Measurements from ENCODE around the gene KCNQ1. TPM values are rescaled to one million over a fixed set of nuclear protein-coding genes. Genes with fewer than 3 reads are reported as not detected.

The KCNQ1 gene
- total and polyA plus RNA-seq, 7 experiments from 2014 or later = 14.7 to 46.4 (median 36.9) TPM

- H3K4me1 ChIP-seq (ENCODE audit: control insufficient read depth in 2 of 2, insufficient read depth in 2 of 2, low read length in 2 of 2) = no peaks in the 10 kb centered on the region
- ATAC-seq (no peak), DNase-seq (no peak)
- Mint-ChIP-seq H3K27ac (peak overlapping the region in 1 of 9 donors; percentile 63), H3K36me3 (no peaks in the 10 kb centered on the region), H3K4me1 (peaks cover 0 to 12% (median 4%) of the 10 kb centered on the region in 7 donors), H3K4me3 (no peak overlapping the region), H3K27me3 (no peaks in the 10 kb centered on the region), H3K9me3 (no peaks in the 10 kb centered on the region)
- no peak overlapping the region for H3K27ac ChIP-seq (ENCODE audit: low read depth, low read length)
- no peak overlapping the region for H3K4me3 ChIP-seq (ENCODE audit: low read length)
- no peaks in the 10 kb centered on the region for H3K9me3 ChIP-seq (ENCODE audit: control insufficient read depth in 2 of 3, low read length in 3 of 3)
- POLR2A ChIA-PET = no interaction called here
- intact Hi-C loops (cut with micrococcal nuclease) = no loop called here
- no peaks in the 10 kb centered on the region for H3K27me3 ChIP-seq (ENCODE audit: control insufficient read depth in 2 of 2, insufficient read depth in 2 of 2, low read length in 2 of 2)
- CTCF ChIA-PET = no interaction called here
- no peaks in the 10 kb centered on the region for H3K36me3 ChIP-seq (ENCODE audit: control insufficient read depth in 2 of 3, insufficient read depth in 3 of 3, low read length in 3 of 3)
These were observed 390.5 kb downstream of the KCNQ1 start for GRCh38 chr11:2835296-2835695.

- H3K4me3 ChIP-seq (ENCODE audit: low read length) = no peak overlapping the region
- Mint-ChIP-seq H3K9me3 (no peaks in the 10 kb centered on the region), H3K27ac (peak overlapping the region in 1 of 9 donors; percentile 63), H3K36me3 (no peaks in the 10 kb centered on the region), H3K4me1 (peaks cover 0 to 12% (median 5%) of the 10 kb centered on the region in 7 donors), H3K27me3 (no peaks in the 10 kb centered on the region), H3K4me3 (no peak overlapping the region)
- H3K36me3 ChIP-seq (ENCODE audit: control insufficient read depth in 2 of 3, insufficient read depth in 3 of 3, low read length in 3 of 3) = no peaks in the 10 kb centered on the region
- no peak for DNase-seq
- no peaks in the 10 kb centered on the region for H3K4me1 ChIP-seq (ENCODE audit: control insufficient read depth in 2 of 2, insufficient read depth in 2 of 2, low read length in 2 of 2)
- intact Hi-C loops (cut with micrococcal nuclease) = no loop called here
- POLR2A ChIA-PET = no interaction called here
- CTCF ChIA-PET = no interaction called here
- no peak overlapping the region for H3K27ac ChIP-seq (ENCODE audit: low read depth, low read length)
- H3K27me3 ChIP-seq (ENCODE audit: control insufficient read depth in 2 of 2, insufficient read depth in 2 of 2, low read length in 2 of 2) = no peaks in the 10 kb centered on the region
- ATAC-seq = no peak
- no peaks in the 10 kb centered on the region for H3K9me3 ChIP-seq (ENCODE audit: control insufficient read depth in 2 of 3, low read length in 3 of 3)
These were observed 390.9 kb downstream of the KCNQ1 start for GRCh38 chr11:2835751-2836150.

- Histone ChIP-seq H3K9me3 (ENCODE audit: control insufficient read depth in 2 of 3, low read length in 3 of 3) (no peaks in the 10 kb centered on the region), H3K4me1 (ENCODE audit: control insufficient read depth in 2 of 2, insufficient read depth in 2 of 2, low read length in 2 of 2) (no peaks in the 10 kb centered on the region), H3K27ac (ENCODE audit: low read depth, low read length) (no peak overlapping the region), H3K36me3 (ENCODE audit: control insufficient read depth in 2 of 3, insufficient read depth in 3 of 3, low read length in 3 of 3) (no peaks in the 10 kb centered on the region), H3K4me3 (ENCODE audit: low read length) (no peak overlapping the region), H3K27me3 (ENCODE audit: control insufficient read depth in 2 of 2, insufficient read depth in 2 of 2, low read length in 2 of 2) (no peaks in the 10 kb centered on the region)
- no peaks in the 10 kb centered on the region for H3K27me3 Mint-ChIP-seq
- intact Hi-C loops (cut with micrococcal nuclease) = no loop called here
- H3K27ac Mint-ChIP-seq = no peak overlapping the region
- peaks cover 0 to 14% (median 10%) of the 10 kb centered on the region in 7 donors for H3K4me1 Mint-ChIP-seq
- no peaks in the 10 kb centered on the region for H3K9me3 Mint-ChIP-seq
- no peak overlapping the region for H3K4me3 Mint-ChIP-seq
- ChIA-PET POLR2A (no interaction called here), CTCF (no interaction called here)
- no peak for DNase-seq
- H3K36me3 Mint-ChIP-seq = no peaks in the 10 kb centered on the region
- no peak for ATAC-seq
These were observed 391.7 kb downstream of the KCNQ1 start for GRCh38 chr11:2836315-2837095.

- Histone ChIP-seq H3K4me3 (ENCODE audit: low read length) (no peak overlapping the region), H3K36me3 (ENCODE audit: control insufficient read depth in 2 of 3, insufficient read depth in 3 of 3, low read length in 3 of 3) (no peaks in the 10 kb centered on the region), H3K9me3 (ENCODE audit: control insufficient read depth in 2 of 3, low read length in 3 of 3) (no peaks in the 10 kb centered on the region), H3K27me3 (ENCODE audit: control insufficient read depth in 2 of 2, insufficient read depth in 2 of 2, low read length in 2 of 2) (no peaks in the 10 kb centered on the region), H3K27ac (ENCODE audit: low read depth, low read length) (no peak overlapping the region), H3K4me1 (ENCODE audit: control insufficient read depth in 2 of 2, insufficient read depth in 2 of 2, low read length in 2 of 2) (no peaks in the 10 kb centered on the region)
- Mint-ChIP-seq H3K9me3 (no peaks in the 10 kb centered on the region), H3K27ac (no peak overlapping the region), H3K36me3 (no peaks in the 10 kb centered on the region), H3K4me1 (peaks cover 0 to 15% (median 11%) of the 10 kb centered on the region in 7 donors), H3K4me3 (no peak overlapping the region), H3K27me3 (no peaks in the 10 kb centered on the region)
- intact Hi-C loops (cut with micrococcal nuclease) = no loop called here
- ATAC-seq (peak; percentile 71), DNase-seq (no peak)
- ChIA-PET POLR2A (no interaction called here), CTCF (no interaction called here)
These were observed 392.3 kb downstream of the KCNQ1 start for GRCh38 chr11:2837096-2837601.

- Mint-ChIP-seq H3K4me3 (no peak overlapping the region), H3K36me3 (no peaks in the 10 kb centered on the region), H3K27ac (peak overlapping the region in 1 of 9 donors; percentile 47), H3K4me1 (peaks cover 0 to 20% (median 16%) of the 10 kb centered on the region in 7 donors), H3K27me3 (no peaks in the 10 kb centered on the region), H3K9me3 (no peaks in the 10 kb centered on the region)
- no peaks in the 10 kb centered on the region for H3K27me3 ChIP-seq (ENCODE audit: control insufficient read depth in 2 of 2, insufficient read depth in 2 of 2, low read length in 2 of 2)
- ATAC-seq (no peak), DNase-seq (no peak)
- H3K4me3 ChIP-seq (ENCODE audit: low read length) = no peak overlapping the region
- H3K27ac ChIP-seq (ENCODE audit: low read depth, low read length) = no peak overlapping the region
- POLR2A ChIA-PET = no interaction called here
- intact Hi-C loops (cut with micrococcal nuclease) = no loop called here
- H3K4me1 ChIP-seq (ENCODE audit: control insufficient read depth in 2 of 2, insufficient read depth in 2 of 2, low read length in 2 of 2) = no peaks in the 10 kb centered on the region
- H3K9me3 ChIP-seq (ENCODE audit: control insufficient read depth in 2 of 3, low read length in 3 of 3) = no peaks in the 10 kb centered on the region
- no peaks in the 10 kb centered on the region for H3K36me3 ChIP-seq (ENCODE audit: control insufficient read depth in 2 of 3, insufficient read depth in 3 of 3, low read length in 3 of 3)
- CTCF ChIA-PET = no interaction called here
These were observed 392.8 kb downstream of the KCNQ1 start for GRCh38 chr11:2837651-2838050.

GRCh38 chr11:2838091-2838490 is 393.3 kb downstream of the KCNQ1 start:
- Histone ChIP-seq H3K27me3 (ENCODE audit: control insufficient read depth in 2 of 2, insufficient read depth in 2 of 2, low read length in 2 of 2) (no peaks in the 10 kb centered on the region), H3K4me1 (ENCODE audit: control insufficient read depth in 2 of 2, insufficient read depth in 2 of 2, low read length in 2 of 2) (no peaks in the 10 kb centered on the region), H3K9me3 (ENCODE audit: control insufficient read depth in 2 of 3, low read length in 3 of 3) (no peaks in the 10 kb centered on the region), H3K4me3 (ENCODE audit: low read length) (no peak overlapping the region), H3K36me3 (ENCODE audit: control insufficient read depth in 2 of 3, insufficient read depth in 3 of 3, low read length in 3 of 3) (no peaks in the 10 kb centered on the region), H3K27ac (ENCODE audit: low read depth, low read length) (no peak overlapping the region)
- Mint-ChIP-seq H3K36me3 (no peaks in the 10 kb centered on the region), H3K27me3 (no peaks in the 10 kb centered on the region), H3K4me1 (peaks cover 0 to 20% (median 16%) of the 10 kb centered on the region in 7 donors), H3K27ac (peak overlapping the region in 2 of 9 donors; percentile 47 to 52), H3K4me3 (no peak overlapping the region), H3K9me3 (no peaks in the 10 kb centered on the region)
- ChIA-PET CTCF (no interaction called here), POLR2A (no interaction called here)
- DNase-seq (no peak), ATAC-seq (no peak)
- intact Hi-C loops (cut with micrococcal nuclease) = no loop called here

GRCh38 chr11:2838676-2839294 is 394.0 kb downstream of the KCNQ1 start:
- Mint-ChIP-seq H3K4me1 (peaks cover 0 to 24% (median 18%) of the 10 kb centered on the region in 7 donors), H3K36me3 (no peaks in the 10 kb centered on the region), H3K27me3 (no peaks in the 10 kb centered on the region), H3K4me3 (no peak overlapping the region), H3K9me3 (no peaks in the 10 kb centered on the region), H3K27ac (no peak overlapping the region)
- Histone ChIP-seq H3K27ac (ENCODE audit: low read depth, low read length) (no peak overlapping the region), H3K9me3 (ENCODE audit: control insufficient read depth in 2 of 3, low read length in 3 of 3) (no peaks in the 10 kb centered on the region), H3K27me3 (ENCODE audit: control insufficient read depth in 2 of 2, insufficient read depth in 2 of 2, low read length in 2 of 2) (no peaks in the 10 kb centered on the region), H3K4me3 (ENCODE audit: low read length) (no peak overlapping the region), H3K4me1 (ENCODE audit: control insufficient read depth in 2 of 2, insufficient read depth in 2 of 2, low read length in 2 of 2) (no peaks in the 10 kb centered on the region), H3K36me3 (ENCODE audit: control insufficient read depth in 2 of 3, insufficient read depth in 3 of 3, low read length in 3 of 3) (no peaks in the 10 kb centered on the region)
- intact Hi-C loops (cut with micrococcal nuclease) = no loop called here
- POLR2A ChIA-PET = no interaction called here
- CTCF ChIA-PET = no interaction called here
- DNase-seq (no peak), ATAC-seq (no peak)

Data from naive thymus-derived CD4-positive, alpha-beta T cell (primary cell).